Kidney (tissue), 14 donors: Measurements from ENCODE around the gene PEX5L. TPM values are rescaled to one million over a fixed set of nuclear protein-coding genes. Genes with fewer than 3 reads are reported as not detected.

Experiments used
- DNase-seq, 5 donors: peaks; one replicate each; pipeline ENCODE4 v3.0.0-alpha.2; 2013 to 2020
- FAIRE-seq: peaks from 2 replicates; lab custom pipeline; 2012; peaks lifted over from hg19 to GRCh38; lab: Jason Lieb, UNC
- H3K27ac ChIP-seq, 2 donors: one replicate each; pipeline ENCODE4 v1.7.0; 2013; ENCODE audit warnings: low read depth in 2 of 2, low read length in 2 of 2, inconsistent platforms in 1 of 2
- H3K27me3 ChIP-seq: one replicate; pipeline ENCODE4 v1.7.1; 2013; ENCODE audit warnings: low read length, inconsistent platforms; ENCODE audit not compliant: control insufficient read depth, insufficient read depth
- H3K36me3 ChIP-seq, 3 donors: one replicate each; pipeline versions ENCODE4 v1.7.0 to v1.7.1; 2013; ENCODE audit warnings: low read length in 3 of 3, control low read depth in 1 of 3, inconsistent platforms in 1 of 3; ENCODE audit not compliant: insufficient read depth in 3 of 3, control insufficient read depth in 2 of 3
- H3K4me1 ChIP-seq, 3 donors: one replicate each; pipeline versions ENCODE4 v1.7.0 to v1.7.1; 2013; ENCODE audit warnings: low read length in 3 of 3, inconsistent platforms in 1 of 3, low read depth in 1 of 3; ENCODE audit not compliant: control insufficient read depth in 2 of 3, insufficient read depth in 2 of 3
- H3K4me3 ChIP-seq, 3 donors: one replicate each; pipeline versions ENCODE4 v1.7.0 to v1.8.1; 2013; ENCODE audit warnings: low read length in 3 of 3, control low read depth in 1 of 3, inconsistent platforms in 1 of 3
- H3K9ac ChIP-seq, 3 donors: one replicate each; pipeline versions ENCODE4 v1.7.0 to v1.7.1; 2013; ENCODE audit warnings: low read length in 3 of 3, control low read depth in 1 of 3, inconsistent platforms in 1 of 3
- H3K9me3 ChIP-seq, 3 donors: one replicate each; pipeline versions ENCODE4 v1.7.0 to v1.7.1; 2013; ENCODE audit warnings: low read length in 3 of 3, control low read depth in 1 of 3, inconsistent platforms in 1 of 3; ENCODE audit not compliant: control insufficient read depth in 2 of 3, insufficient read depth in 1 of 3
- CTCF ChIP-seq: IDR thresholded peaks from 3 replicates; pipeline ENCODE4 v1.5.1; 2012; ENCODE audit warnings: mild to moderate bottlenecking, moderate library complexity, borderline replicate concordance; ENCODE audit not compliant: insufficient read depth; ENCODE audit errors: extremely low read depth
- intact Hi-C: fragments of 100-400 bp; cut with DNase I; formaldehyde crosslinking; loops from one replicate; pipeline ENCODE4 v1.11.1; 2022
- polyA plus RNA-seq: library from polyadenylated mRNA; stranded (reverse); fragments of 350-450 nt; fragmentation: Illumina TruSeq; extraction: RNeasy Lipid Tissue Mini Kit (QIAGEN cat#74804); gene quantifications from one replicate; pipeline ENCODE4 v1.2.3, GENCODE V29; 2014; ENCODE audit warnings: low read depth, low replicate concordance; ENCODE audit not compliant: insufficient read depth
- total RNA-seq: library from RNA; stranded (reverse); fragmentation: NEBNext Ultra II Directional; extraction: Animal tissue kit (Norgen Biotek cat#: 25700); gene quantifications from one replicate; pipeline ENCODE4 v1.2.1, GENCODE V29; 2021
- donor health status: control.
- donor health status: control.
- donor health status: control.
- donor health status: control.
- donor health status: control.
- donor health status: DM: yes; HTN: yes; CAD: no.
- donor health status: Normal renal cell carcinoma (clear cell type).

PEX5L gene
- total and polyA plus RNA-seq, 2 donors from 2014 or later: 0.32 TPM; not detected in 1

GRCh38 chr3:179775416-179776122 lies 261.2 kb downstream of the PEX5L start:
- no peaks in the 10 kb centered on the region for H3K4me1 ChIP-seq
- no peaks in the 10 kb centered on the region for H3K27me3 ChIP-seq
- no peaks in the 10 kb centered on the region for H3K9me3 ChIP-seq
- FAIRE-seq (no peak), DNase-seq (no peak)
- no peak for TF ChIP-seq CTCF
- no peaks in the 10 kb centered on the region for H3K36me3 ChIP-seq
- no peak overlapping the region for H3K27ac ChIP-seq
- no peak overlapping the region for H3K9ac ChIP-seq
- intact Hi-C loops: no loop called here
- no peak overlapping the region for H3K4me3 ChIP-seq

DNA sequence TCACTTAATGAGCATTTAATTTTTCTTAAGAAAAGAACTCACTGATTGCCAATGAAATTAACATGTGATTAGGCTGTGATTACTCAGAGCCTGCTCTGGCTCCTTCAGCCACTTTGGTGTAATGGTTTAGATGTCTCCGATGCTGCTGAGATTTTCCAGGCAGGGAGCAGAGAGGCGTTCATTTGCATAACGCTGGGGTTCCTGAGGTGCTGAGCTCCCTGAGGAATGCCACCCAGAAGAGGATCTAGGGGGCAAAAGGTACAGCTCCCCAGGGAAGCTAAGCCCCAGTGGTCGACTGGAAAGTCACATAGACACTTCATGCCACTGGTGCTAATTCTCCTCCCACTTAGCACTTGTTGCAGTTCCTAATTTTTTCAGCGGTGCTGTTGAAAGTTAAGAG lies 264.4 kb downstream of the PEX5L start:
- Histone ChIP-seq H3K36me3 (no peaks in the 10 kb centered on the region), H3K4me3 (no peak overlapping the region), H3K9ac (no peak overlapping the region), H3K4me1 (no peaks in the 10 kb centered on the region), H3K9me3 (no peaks in the 10 kb centered on the region), H3K27ac (no peak overlapping the region), H3K27me3 (no peaks in the 10 kb centered on the region)
- intact Hi-C loops: no loop called here
- no peak for DNase-seq
- TF ChIP-seq CTCF: no peak
- FAIRE-seq: no peak

DNA sequence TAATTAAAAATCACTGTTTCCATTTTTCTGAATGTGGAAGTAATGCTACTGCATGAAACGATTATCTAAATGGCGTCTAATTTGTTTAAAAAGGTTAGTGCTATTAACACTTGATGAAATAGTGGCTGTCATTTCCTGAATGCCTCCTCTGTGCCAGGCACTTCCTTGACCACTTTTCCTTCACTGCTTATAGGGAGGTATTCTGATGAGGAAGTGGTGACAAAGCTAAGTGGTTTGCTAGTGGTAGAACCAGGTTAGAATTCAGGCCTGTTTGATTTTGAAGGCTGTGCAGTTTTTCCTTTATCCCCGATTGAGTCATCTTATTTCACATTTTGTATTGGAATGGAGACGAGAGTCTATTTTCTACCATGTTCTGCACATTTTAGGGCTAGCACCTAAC lies 264.9 kb downstream of the PEX5L start:
- FAIRE-seq (no peak), DNase-seq (no peak)
- Histone ChIP-seq H3K36me3 (no peaks in the 10 kb centered on the region), H3K27me3 (no peaks in the 10 kb centered on the region), H3K9me3 (no peaks in the 10 kb centered on the region), H3K27ac (no peak overlapping the region), H3K4me3 (no peak overlapping the region), H3K4me1 (no peaks in the 10 kb centered on the region), H3K9ac (no peak overlapping the region)
- intact Hi-C loops: no loop called here
- TF ChIP-seq CTCF: no peak
